ENCODE results near the gene YARS1. TPM values are rescaled to one million over a fixed set of nuclear protein-coding genes. Genes with fewer than 3 reads are reported as not detected.

Gene YARS1
- total RNA-seq, 1 experiment from 2014 or later: 244 TPM

DNA sequence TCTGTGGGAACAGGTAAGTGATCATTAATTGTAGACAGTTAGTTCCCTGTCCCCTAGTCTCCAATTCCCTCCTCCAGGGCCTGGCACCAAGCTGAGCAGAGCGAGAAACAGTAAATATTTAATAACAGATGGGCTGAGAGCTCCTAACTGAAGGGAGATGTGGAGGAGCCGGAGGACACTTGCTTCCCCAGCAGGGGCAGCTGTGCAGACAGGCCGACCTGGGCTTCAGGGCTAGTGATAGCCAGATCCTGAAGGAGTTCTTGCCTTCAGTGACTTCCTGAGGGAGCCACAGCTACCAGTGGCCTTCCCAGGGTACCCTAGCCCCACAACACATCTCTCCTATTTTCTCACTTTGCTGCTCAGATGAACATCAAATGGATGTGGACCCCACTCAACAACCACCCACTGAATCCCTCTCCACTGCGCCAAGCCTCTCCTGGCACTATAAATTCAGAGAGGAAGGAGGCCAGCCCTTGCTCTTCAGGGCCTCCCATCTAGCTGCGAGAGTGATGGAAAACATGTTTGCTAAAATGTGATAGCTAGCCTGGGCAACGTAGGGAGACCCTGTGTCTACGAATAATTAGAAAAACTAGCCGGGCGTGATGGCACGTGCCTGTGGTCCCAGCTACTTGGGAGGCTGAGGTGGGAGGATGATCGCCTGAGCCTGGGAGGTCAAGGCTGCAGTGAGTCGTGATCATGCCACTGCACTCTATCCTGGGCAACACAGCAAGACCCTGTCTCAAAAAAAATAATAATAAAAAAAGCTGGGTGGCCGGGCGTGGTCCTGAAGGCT, 87.7 kb downstream of the YARS1 start:
- Histone ChIP-seq H3K4me3 (replicated peaks in 1 of 2; ENCODE audit: low read depth in 1 of 2, low read length in 2 of 2) (no peak overlapping the region), H3K27me3 (ENCODE audit: insufficient read depth, low read length) (no peaks in the 10 kb centered on the region), H2AFZ (ENCODE audit: low read depth, low read length, poor library complexity, severe bottlenecking) (no peak overlapping the region), H3K36me3 (ENCODE audit: control insufficient read depth in 1 of 2, insufficient read depth in 2 of 2, low read length in 2 of 2) (no peaks in the 10 kb centered on the region), H3K79me2 (ENCODE audit: insufficient read depth, low read length) (no peaks in the 10 kb centered on the region), H3K4me1 (ENCODE audit: control insufficient read depth in 1 of 2, insufficient read depth in 2 of 2, low read length in 2 of 2) (peaks cover 35 to 50% of the 10 kb centered on the region in 2 experiments), H3K4me2 (ENCODE audit: low read length) (peak overlapping the region; percentile 74), H3K9me2 (ENCODE audit: insufficient read depth) (no peaks in the 10 kb centered on the region), H3K27ac (ENCODE audit: low read depth, low read length) (no peak overlapping the region), H3K9ac (ENCODE audit: low read length) (peak overlapping the region; percentile 24; the same call in 1 of the 2 replicates), H4K20me1 (ENCODE audit: insufficient read depth) (no peaks in the 10 kb centered on the region), H3K9me3 (ENCODE audit: control insufficient read depth in 1 of 2, insufficient read depth in 1 of 2, low read depth in 1 of 2, low read length in 2 of 2) (no peaks in the 10 kb centered on the region)
- CTCF ChIA-PET: interaction anchor here (0.7 to 3.1 kb wide), 3 partner anchors 18 to 44 kb away, joined by 3 to 20 read pairs (median 5); no protein-coding TSS in a partner anchor
- TF ChIP-seq ZNF274 (IDR thresholded peaks at IDR 0.05; ENCODE audit: low read depth, low read length) (no peak), ZBTB33 (IDR thresholded peaks at IDR 0.05; ENCODE audit: extremely low read depth, insufficient replicate concordance, low read length) (no peak), MAX (IDR thresholded peaks at IDR 0.05) (no peak), POLR2AphosphoS5 (IDR thresholded peaks at IDR 0.05; ENCODE audit: low read depth, low read length) (no peak), SIN3A (IDR thresholded peaks at IDR 0.05; ENCODE audit: low read depth) (no peak), EZH2 (IDR thresholded peaks at IDR 0.05) (no peak), POLR2A (IDR thresholded peaks at IDR 0.05; ENCODE audit: borderline replicate concordance, extremely low read depth, insufficient read depth, insufficient read length) (no peak), CBX3 (IDR thresholded peaks at IDR 0.05; ENCODE audit: low read depth) (no peak), SRF (IDR thresholded peaks at IDR 0.05; ENCODE audit: low read depth) (no peak), SP1 (IDR thresholded peaks at IDR 0.05; ENCODE audit: low read depth) (no peak), CEBPB (IDR thresholded peaks at IDR 0.05; ENCODE audit: low read depth) (no peak), EGR1 (IDR thresholded peaks at IDR 0.05; ENCODE audit: low read depth) (no peak), FOSL1 (IDR thresholded peaks at IDR 0.05; ENCODE audit: low read depth) (no peak), RAD21 (IDR thresholded peaks at IDR 0.05; ENCODE audit: low read depth) (no peak), JUND (IDR thresholded peaks at IDR 0.05) (no peak), EZH2phosphoT487 (IDR thresholded peaks at IDR 0.05; ENCODE audit: borderline replicate concordance) (no peak), ELF1 (IDR thresholded peaks at IDR 0.05; ENCODE audit: borderline replicate concordance, low read depth) (no peak), TCF7L2 (IDR thresholded peaks at IDR 0.05; ENCODE audit: borderline replicate concordance, extremely low read depth, insufficient read depth, insufficient read length) (no peak)
- TF ChIP-seq, protein P1, sequence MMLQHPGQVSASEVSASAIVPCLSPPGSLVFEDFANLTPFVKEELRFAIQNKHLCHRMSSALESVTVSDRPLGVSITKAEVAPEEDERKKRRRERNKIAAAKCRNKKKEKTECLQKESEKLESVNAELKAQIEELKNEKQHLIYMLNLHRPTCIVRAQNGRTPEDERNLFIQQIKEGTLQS (IDR thresholded peaks at IDR 0.05): no peak
- ATAC-seq (peak; percentile 21; the same call in 1 of the 2 replicates), DNase-seq (ENCODE audit: low read depth, low spot score) (no peak)
- BruUV-seq (replicated peaks): no TSS peak
- POLR2A ChIA-PET: interaction anchor here (1.0 to 1.2 kb wide), 3 partner anchors 8 to 13 kb away, joined by 3 read pairs; no protein-coding TSS in a partner anchor
- intact Hi-C loops (cut with micrococcal nuclease): no loop called here
- RAD21 ChIA-PET (ENCODE audit: low non-redundant PET in 1 of 2, low total read pairs in 2 of 2, uncharacterized antibody in 2 of 2, unreplicated experiment in 2 of 2): interaction anchor here in 1 of 2 experiments (1.3 kb wide), 1 partner anchor 17 kb away, joined by 3 read pairs; no protein-coding TSS in a partner anchor
